GM18907 (cell line): ENCODE results near the gene NMU.
A peak's percentile ranks its signal among the peaks of the same experiment; 100 is the strongest.
"Not testable (repeated sequence)": the region's sequence is repeated elsewhere in the genome, so short reads cannot be mapped to it uniquely, and the experiment has no call there.

ENCODE experiments used
- ATAC-seq: cut with Tn5 transposase; IDR thresholded peaks from one replicate; pipeline ENCODE4 v1.9.1; 2021; ENCODE audit warnings: mild to moderate bottlenecking, moderate library complexity; ENCODE audit not compliant: unreplicated experiment

NMU gene

DNA sequence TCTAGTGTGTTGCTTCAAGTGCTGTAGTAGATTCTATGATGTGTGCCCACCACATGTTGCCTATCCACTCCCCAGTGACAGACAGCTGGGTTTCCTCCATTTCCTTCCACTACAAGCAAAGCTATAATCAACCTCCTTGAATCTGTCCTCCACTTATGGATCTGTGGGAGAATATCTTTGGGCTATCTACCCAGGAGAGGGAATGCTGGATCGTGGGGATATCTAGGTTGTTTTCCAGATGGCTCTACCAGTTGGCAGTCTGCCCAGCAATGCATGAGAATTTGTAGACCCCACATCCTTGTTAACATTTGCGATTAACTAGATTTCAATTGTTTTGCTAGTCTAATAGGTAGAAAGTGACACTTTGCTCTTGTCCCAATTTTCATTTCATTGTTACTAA, 10.3 kb downstream of the NMU start:
- no peak for ATAC-seq

GRCh38 chr4:55624063-55624462, 12.0 kb downstream of the NMU start:
- ATAC-seq: not testable (repeated sequence)

DNA sequence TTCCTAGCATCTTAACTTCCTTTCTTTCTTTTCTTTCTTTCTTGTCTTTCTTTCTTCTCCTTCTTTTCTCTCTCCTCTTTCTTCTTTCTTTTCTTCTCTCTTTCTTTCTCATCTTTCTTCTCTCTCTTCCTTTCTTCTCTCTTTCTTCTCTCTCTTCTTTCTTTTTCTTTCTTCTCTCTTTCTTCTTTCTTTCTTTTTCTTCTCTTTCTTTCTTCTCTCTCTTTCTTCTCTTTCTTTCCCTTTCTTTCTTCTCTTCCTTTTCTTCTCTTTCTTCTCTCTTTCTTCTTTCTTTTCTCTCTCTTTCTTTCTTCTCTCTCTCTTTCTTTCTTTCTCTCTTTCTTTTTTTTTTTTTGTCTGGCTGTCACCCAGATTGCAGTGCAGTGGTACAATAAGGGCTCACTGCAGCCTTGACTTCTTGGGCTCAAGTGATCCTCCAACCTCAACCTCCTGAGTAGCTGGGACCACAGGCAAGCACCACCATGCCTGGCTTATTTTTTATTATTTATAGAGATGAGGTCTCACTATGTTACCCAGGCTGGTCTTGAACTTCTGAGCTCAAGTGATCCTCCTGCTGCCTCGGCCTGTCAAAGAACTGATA, 17.5 kb downstream of the NMU start:
- ATAC-seq: no peak

GRCh38 chr4:55617587-55618197, 18.4 kb downstream of the NMU start:
- ATAC-seq: peak; percentile 96

DNA sequence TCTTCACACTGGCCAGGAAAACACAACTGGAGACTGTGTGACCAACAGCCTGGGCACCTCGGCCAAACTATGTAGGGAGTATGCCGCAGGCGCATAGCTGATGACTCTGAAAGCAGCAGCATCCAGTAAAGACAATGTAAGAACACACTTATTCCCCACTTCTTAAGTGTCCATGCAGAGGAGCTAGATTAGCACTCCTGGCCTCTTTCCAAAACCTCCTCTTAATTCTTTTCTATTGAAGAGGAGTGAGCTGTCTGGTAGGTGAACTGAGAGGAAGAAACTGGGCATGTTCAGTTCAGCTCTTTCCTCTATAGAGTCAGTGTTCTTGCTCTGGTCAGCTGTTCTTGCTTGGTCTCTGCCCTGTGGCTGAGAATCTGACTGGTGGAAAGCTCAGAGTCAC, 21.1 kb downstream of the NMU start:
- no peak for ATAC-seq

DNA sequence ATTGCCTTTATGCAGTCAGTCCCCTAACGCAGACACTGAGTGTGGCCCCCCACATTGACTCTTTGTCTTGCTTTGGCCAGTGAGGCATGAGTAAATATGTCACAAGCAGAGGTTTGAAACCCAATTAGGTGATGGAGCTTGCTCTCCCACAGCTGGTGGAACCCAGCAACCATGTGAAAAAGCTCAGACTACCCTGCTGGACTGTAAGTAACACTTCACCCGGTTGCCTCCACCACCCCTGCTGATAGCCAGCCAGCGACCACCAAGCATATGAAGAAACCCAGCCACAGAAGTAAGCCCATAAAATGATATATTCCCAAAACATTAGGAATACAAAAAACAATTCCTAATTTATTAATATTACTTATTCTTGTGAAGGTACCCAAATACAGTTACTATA, 22.5 kb downstream of the NMU start:
- no peak for ATAC-seq

DNA sequence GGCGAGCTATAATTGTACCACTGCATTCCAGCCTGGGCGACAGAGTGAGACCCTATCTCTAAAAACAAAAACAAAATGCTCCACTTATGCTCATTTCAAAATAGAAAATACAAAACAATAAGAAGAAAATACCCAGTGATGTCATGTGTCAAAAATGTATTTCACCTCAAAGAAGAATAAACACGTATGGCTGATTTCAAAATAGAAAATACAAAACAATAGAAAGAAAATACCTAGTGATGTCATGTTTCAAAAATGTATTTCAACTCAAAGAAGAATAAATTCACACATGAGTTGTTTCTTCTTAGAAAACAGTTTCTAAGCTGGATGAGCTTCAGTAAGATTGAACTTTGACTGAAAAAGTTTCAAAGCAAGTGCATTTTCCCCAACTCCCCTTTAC, 23.8 kb downstream of the NMU start:
- no peak for ATAC-seq

DNA sequence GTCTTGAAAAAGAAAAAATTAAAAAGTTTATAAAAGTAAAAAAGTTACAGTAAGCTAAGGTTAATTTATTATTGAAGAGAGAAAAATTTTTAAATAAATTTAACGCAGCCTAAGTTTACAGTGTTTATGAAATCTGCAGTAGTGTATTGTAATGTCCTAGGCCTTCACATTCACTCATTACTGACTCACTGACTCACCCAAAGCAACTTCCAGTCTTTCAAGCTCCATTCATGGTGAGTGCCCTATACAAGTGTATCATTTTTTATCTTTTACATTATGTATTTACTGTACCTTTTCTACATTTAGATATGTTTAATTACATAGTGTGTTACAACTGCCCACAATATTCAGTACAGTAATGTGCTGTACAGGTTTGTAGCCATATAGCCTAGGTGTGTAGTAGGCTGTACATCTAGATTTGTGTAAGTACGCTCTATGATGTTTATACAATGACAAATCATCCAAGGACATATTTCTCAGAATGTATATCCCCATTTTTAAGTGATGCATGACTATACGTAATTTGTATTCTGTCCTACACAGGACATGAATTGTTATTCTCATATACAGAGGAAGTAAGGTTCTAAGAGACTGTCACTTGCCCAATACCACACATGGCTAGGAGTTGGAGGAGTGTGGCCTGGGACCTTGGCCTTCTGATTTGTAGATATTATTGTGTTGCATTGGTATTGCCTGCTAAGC, 24.6 kb downstream of the NMU start:
- ATAC-seq: no peak

GRCh38 chr4:55610381-55610780, 25.7 kb downstream of the NMU start:
- no peak for ATAC-seq

DNA sequence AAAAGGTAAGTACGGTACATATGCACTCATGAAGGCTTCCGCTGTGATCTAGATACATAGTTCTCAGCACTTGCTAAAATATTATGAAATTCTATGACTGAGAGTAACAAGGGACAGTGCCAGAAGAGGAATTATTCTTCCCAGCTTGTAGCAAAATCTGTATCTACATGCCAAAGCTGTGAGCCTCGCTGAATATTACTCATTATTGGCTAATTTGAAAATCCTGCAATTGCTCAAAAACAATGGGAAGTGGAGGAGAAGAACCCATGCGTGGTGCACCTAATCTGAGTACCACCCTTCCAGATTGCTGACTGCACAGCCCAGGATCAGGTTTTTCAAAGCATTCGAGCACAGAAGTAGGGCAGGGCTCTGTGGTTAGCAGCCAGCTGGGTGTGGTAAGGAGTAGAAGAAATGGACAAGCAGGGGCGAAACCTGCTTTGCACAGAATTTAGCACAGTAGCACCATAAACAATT, 26.7 kb downstream of the NMU start:
- no peak for ATAC-seq

- ATAC-seq: no peak
These were observed 27.5 kb downstream of the NMU start for GRCh38 chr4:55608591-55608990.

- no peak for ATAC-seq
These were observed 31.1 kb downstream of the NMU start for GRCh38 chr4:55604996-55605395.

GRCh38 chr4:55600640-55601039, 35.5 kb downstream of the NMU start:
- no peak for ATAC-seq

DNA sequence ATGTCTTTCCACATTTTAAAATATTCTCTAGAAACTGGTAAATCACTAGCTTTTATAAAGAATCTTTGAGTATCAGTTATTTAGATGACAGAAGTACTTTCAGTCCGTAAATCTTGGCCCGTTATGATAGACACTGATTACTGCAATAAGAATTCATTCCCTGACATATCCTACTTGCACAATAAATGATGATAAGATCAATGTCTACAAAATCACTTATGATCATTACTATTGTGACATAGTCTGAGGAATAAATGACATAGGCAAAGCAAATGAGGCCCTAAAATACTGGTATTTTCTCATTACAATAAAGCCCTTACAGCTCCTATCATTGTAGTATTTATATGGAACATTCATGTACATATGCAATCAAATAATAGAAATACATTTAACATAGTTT, 37.5 kb downstream of the NMU start:
- no peak for ATAC-seq

GRCh38 chr4:55592014-55592413, 44.1 kb downstream of the NMU start, which contains the start of gene PDCL2:
PDCL2 (minus strand) TSS chr4:55592245; CDS start chr4:55592109, 136 bp downstream.
- ATAC-seq: no peak

DNA sequence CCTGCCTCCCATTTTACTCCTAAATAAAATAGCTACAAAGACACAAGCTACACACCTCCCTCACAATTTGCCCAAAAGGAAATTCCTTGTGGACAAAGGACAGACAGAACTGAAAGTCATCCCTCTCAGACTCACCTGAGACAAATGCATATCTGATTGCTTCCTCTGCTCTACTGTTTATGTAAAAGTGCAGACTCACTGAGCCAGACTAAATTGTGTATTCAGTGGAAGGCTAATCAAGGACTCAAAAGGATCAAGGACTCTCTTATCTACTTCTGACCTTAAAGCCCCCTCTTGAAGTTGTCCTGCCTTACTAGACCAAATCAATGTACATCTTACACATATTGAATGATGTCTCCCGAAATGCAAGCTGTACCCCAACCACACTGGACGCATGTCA, 47.9 kb downstream of the NMU start:
- ATAC-seq: no peak

GRCh38 chr4:55582773-55583172, 53.3 kb downstream of the NMU start:
- ATAC-seq: not testable (repeated sequence)

DNA sequence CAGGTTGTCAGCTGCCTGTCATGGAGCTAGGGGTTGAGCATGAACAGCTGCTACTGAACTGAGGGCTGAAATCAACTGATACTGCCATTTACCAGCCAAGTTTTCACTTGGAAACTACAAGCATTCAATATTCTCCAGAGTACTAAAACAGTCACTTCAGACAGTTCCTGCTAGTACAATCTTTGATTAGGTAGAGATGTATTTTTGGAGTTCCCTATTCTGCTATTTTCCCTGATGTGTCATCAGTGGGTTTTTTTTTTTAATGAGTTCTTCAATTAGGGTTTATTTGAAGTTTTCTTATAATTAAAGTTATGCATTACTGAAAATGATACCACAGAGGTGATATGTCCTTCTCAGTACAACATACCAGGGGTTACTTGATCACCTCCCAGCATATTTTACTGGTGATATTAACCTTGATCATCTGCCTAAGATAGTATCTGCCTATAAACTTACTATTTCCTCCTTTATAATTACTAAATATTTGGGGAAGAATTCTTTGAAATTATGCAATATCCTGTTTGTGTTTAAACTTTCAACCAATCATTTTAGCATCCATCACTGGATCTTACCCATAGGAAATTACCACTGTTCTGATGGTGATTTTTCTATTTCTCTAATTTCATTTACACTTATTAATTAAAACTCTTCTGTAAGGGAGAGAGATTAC, 57.6 kb downstream of the NMU start:
- no peak for ATAC-seq

DNA sequence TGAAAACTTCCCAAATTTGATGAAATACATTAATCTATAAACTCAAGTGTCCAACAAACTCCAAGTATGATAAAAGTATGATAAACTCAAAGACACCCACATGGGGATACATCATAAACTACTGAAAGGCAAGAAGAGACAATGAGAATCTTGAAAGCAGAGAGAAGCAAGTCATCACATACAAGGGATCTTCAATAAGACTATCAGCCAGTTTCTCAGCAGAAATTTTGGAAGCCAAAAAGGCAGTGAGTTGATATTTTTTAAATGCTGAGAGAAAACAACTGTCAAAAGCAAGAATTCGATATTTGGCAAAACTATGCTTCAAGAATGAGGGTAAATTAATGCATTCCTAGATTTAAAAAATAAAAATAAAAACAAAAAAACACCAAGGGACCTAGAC, 60.6 kb downstream of the NMU start:
- no peak for ATAC-seq

GRCh38 chr4:55574252-55574651, 61.8 kb downstream of the NMU start:
- ATAC-seq: no peak

- no peak for ATAC-seq
These were observed 64.3 kb downstream of the NMU start for GRCh38 chr4:55571806-55572205.
